SK-N-SH treated with all-trans-retinoic acid at 6 μM for 48 hours (cell line): ENCODE results near the gene ABHD17B.

ENCODE experiments used
- ARNTL ChIP-seq: fragments of 450-650 bp; formaldehyde crosslinking; IDR thresholded peaks from 2 replicates; pipeline ENCODE4 v1.5.0; 2020; ENCODE audit warnings: low read depth, mild to moderate bottlenecking, moderate library complexity, borderline replicate concordance
- CREB5 ChIP-seq: fragments of 250-450 bp; sonication (Bioruptor Pico); IDR thresholded peaks from 2 replicates; pipeline ENCODE4 v1.5.1; 2020; ENCODE audit warnings: low read depth, mild to moderate bottlenecking, moderate library complexity
- OSR1 ChIP-seq: fragments of 250-450 bp; sonication (Bioruptor Pico); IDR thresholded peaks from 2 replicates; pipeline ENCODE4 v1.8.0; 2022; ENCODE audit warnings: moderate library complexity, mild to moderate bottlenecking, inconsistent platforms
- PATZ1 ChIP-seq: fragments of 250-450 bp; sonication (Bioruptor Pico); IDR thresholded peaks from 2 replicates; pipeline ENCODE4 v1.8.0; 2020; ENCODE audit warnings: mild to moderate bottlenecking, moderate library complexity, borderline replicate concordance
- POU6F1 ChIP-seq: fragments of 250-450 bp; sonication (Bioruptor Pico); IDR thresholded peaks from 2 replicates; pipeline ENCODE4 v1.8.0; 2021; ENCODE audit warnings: low read depth, mild to moderate bottlenecking, moderate library complexity, borderline replicate concordance
- RARB ChIP-seq: fragments of 250-450 bp; sonication (Bioruptor Pico); IDR thresholded peaks from 2 replicates; pipeline ENCODE4 v1.8.0; 2021; ENCODE audit warnings: mild to moderate bottlenecking, moderate library complexity
- SNAI2 ChIP-seq: fragments of 250-450 bp; sonication (Bioruptor Pico); IDR thresholded peaks from 2 replicates; pipeline ENCODE4 v1.5.0; 2020; ENCODE audit warnings: mild to moderate bottlenecking, moderate library complexity
- TCF4 ChIP-seq: fragments of 250-450 bp; sonication (Bioruptor Pico); IDR thresholded peaks from 2 replicates; pipeline ENCODE4 v1.8.0; 2021; ENCODE audit warnings: mild to moderate bottlenecking, moderate library complexity, borderline replicate concordance
- TOX ChIP-seq: fragments of 250-450 bp; sonication (Bioruptor Pico); IDR thresholded peaks from 2 replicates; pipeline ENCODE4 v1.8.0; 2021; ENCODE audit warnings: mild to moderate bottlenecking, moderate library complexity, borderline replicate concordance
- TSHZ2 ChIP-seq: fragments of 250-450 bp; sonication (Bioruptor Pico); IDR thresholded peaks from 2 replicates; pipeline ENCODE4 v1.5.0; 2020; ENCODE audit warnings: mild to moderate bottlenecking, moderate library complexity
- ZFP30 ChIP-seq: fragments of 450-650 bp; formaldehyde crosslinking; IDR thresholded peaks from 2 replicates; pipeline ENCODE4 v1.5.0; 2022; ENCODE audit warnings: mild to moderate bottlenecking, moderate library complexity
- ZNF565 ChIP-seq: fragments of 450-650 bp; formaldehyde crosslinking; conservative IDR thresholded peaks from 2 replicates; pipeline ENCODE4 v1.5.0; 2020; ENCODE audit warnings: low read depth, mild to moderate bottlenecking, moderate library complexity
- ZNF70 ChIP-seq: fragments of 450-650 bp; formaldehyde crosslinking; IDR thresholded peaks from 2 replicates; pipeline ENCODE4 v1.5.0; 2020; ENCODE audit warnings: mild to moderate bottlenecking, moderate library complexity

- TF ChIP-seq PATZ1 (CRISPR knock-in tag) (no peak), RARB (CRISPR knock-in tag) (no peak), CREB5 (CRISPR knock-in tag) (no peak), ARNTL (CRISPR knock-in tag) (no peak), SNAI2 (CRISPR knock-in tag) (no peak), ZFP30 (CRISPR knock-in tag) (no peak), TSHZ2 (CRISPR knock-in tag) (no peak), POU6F1 (CRISPR knock-in tag) (no peak), ZNF565 (no peak), OSR1 (CRISPR knock-in tag) (no peak), TOX (no peak), TCF4 (no peak), ZNF70 (CRISPR knock-in tag) (no peak)
Observed at GRCh38 chr9:71937070-71937625, 26.2 kb upstream of the ABHD17B start.
